ENCODE data around the gene SIAE. TPM values are rescaled to one million over a fixed set of nuclear protein-coding genes. Genes with fewer than 3 reads are reported as not detected.

The SIAE gene
- total RNA-seq, 4 donors from 2014 or later = 33.9 to 52.5 (median 41.6) TPM

DNA sequence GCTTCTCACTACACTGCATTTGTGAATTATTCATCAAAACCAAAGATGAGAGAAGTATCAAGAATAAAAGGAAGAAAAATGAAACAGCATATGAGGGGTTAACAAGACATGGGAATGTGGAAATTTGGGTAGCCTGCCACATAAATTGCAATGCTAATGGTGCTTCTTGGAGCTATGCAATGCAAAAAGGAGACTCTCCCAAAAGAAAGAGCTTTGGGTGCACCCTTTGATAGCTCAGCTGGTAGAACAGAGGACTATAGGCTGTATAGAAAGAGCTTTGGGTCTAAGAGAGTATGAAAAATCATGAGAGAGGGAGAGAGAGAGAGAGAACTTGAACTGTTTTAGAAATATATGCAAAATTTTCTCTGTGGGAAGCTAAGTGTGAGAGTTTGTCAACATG lies 26.5 kb upstream of the SIAE start:
- no peak for DNase-seq
- H3K4me3 ChIP-seq (replicated peaks in 1 of 3) = no peak overlapping the region
- no peak for TF ChIP-seq POLR2A (IDR thresholded peaks at IDR 0.05)
- TF ChIP-seq, protein P1, sequence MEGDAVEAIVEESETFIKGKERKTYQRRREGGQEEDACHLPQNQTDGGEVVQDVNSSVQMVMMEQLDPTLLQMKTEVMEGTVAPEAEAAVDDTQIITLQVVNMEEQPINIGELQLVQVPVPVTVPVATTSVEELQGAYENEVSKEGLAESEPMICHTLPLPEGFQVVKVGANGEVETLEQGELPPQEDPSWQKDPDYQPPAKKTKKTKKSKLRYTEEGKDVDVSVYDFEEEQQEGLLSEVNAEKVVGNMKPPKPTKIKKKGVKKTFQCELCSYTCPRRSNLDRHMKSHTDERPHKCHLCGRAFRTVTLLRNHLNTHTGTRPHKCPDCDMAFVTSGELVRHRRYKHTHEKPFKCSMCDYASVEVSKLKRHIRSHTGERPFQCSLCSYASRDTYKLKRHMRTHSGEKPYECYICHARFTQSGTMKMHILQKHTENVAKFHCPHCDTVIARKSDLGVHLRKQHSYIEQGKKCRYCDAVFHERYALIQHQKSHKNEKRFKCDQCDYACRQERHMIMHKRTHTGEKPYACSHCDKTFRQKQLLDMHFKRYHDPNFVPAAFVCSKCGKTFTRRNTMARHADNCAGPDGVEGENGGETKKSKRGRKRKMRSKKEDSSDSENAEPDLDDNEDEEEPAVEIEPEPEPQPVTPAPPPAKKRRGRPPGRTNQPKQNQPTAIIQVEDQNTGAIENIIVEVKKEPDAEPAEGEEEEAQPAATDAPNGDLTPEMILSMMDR (IDR thresholded peaks at IDR 0.05) = no peak
- H3K27ac ChIP-seq = no peak overlapping the region
- intact Hi-C loops (cut with DNase I) = no loop called here
- H3K36me3 ChIP-seq = no peaks in the 10 kb centered on the region
- H3K27me3 ChIP-seq = no peaks in the 10 kb centered on the region
- H3K9me3 ChIP-seq = no peaks in the 10 kb centered on the region
- H3K4me1 ChIP-seq = no peaks in the 10 kb centered on the region

DNA sequence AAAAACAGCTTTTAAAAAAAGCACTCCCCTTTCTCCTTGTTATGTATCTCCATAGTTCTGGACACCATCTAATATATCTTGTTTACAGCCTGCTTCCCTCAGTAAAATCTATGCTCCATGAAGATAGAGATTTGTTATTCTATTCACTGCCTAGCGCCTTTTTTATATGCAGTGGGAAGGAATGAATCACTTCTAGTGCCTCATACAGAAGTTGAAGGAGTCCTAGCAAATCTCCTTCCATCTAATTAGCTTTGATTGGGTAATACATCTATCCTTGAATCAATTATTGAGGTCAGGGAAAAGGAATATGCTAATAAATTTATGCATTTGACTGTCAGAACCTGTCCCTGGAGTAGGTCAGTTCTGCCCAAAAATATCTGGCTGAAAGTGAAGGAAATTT lies 26.0 kb upstream of the SIAE start:
- DNase-seq = no peak
- Histone ChIP-seq H3K27me3 (no peaks in the 10 kb centered on the region), H3K27ac (no peak overlapping the region), H3K36me3 (peaks cover 0 to 3% of the 10 kb centered on the region in 2 donors), H3K9me3 (no peaks in the 10 kb centered on the region), H3K4me1 (no peaks in the 10 kb centered on the region), H3K4me3 (replicated peaks in 1 of 3) (no peak overlapping the region)
- intact Hi-C loops (cut with DNase I) = no loop called here
- no peak for TF ChIP-seq POLR2A (IDR thresholded peaks at IDR 0.05)
- TF ChIP-seq, protein P1 (IDR thresholded peaks at IDR 0.05) = no peak
- 88 to 91% methylated on average over 1 of the region's 1 CpG for WGBS, 2 donors

DNA sequence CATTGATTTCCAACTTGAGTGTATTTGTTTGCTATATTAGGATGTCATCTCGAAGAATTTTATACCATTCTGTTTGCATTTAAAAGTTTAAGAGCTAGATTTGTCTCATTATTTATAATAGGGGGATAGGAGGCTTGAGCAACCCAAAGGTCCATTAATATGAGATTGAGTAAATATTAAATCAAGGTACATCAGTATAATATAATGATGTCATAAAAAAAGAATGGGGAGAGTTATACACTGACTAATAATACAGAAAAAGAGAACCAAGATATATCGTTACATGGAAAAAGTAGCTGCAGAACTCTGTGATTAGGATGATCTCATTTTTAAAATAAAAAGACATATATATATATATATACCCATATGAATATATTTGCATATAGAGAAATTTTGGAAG lies 19.6 kb upstream of the SIAE start:
- Histone ChIP-seq H3K27ac (no peak overlapping the region), H3K27me3 (no peaks in the 10 kb centered on the region), H3K4me1 (no peaks in the 10 kb centered on the region), H3K9me3 (no peaks in the 10 kb centered on the region), H3K4me3 (replicated peaks in 1 of 3) (no peak overlapping the region), H3K36me3 (peaks cover 0 to 4% of the 10 kb centered on the region in 2 donors)
- 94 to 98% methylated on average over 2 of the region's 2 CpGs for WGBS, 2 donors
- TF ChIP-seq POLR2A (IDR thresholded peaks at IDR 0.05) = no peak
- TF ChIP-seq, protein P1 (IDR thresholded peaks at IDR 0.05) = no peak
- intact Hi-C loops (cut with DNase I) = no loop called here
- no peak for DNase-seq

DNA sequence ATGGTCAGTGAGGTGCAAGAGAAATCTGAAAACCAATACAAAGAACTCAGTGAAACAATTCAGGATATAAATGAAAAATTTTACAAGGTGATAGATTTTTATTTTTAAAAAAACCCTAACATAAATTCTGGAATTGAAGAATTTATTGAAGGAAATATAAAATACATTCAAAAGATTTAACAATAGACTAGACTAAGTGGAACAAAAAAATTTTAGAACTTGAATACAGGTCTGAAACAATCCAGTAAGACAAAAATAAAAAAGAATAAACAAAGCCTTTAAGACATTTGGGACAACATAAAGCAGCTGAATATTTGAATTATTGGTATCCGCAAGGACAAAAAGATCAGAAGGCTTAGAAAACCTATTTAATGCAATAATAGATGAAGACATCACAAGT lies 8.9 kb upstream of the SIAE start:
- no peaks in the 10 kb centered on the region for H3K4me1 ChIP-seq
- H3K4me3 ChIP-seq (replicated peaks in 1 of 3) = no peak overlapping the region
- TF ChIP-seq, protein P1 (IDR thresholded peaks at IDR 0.05) = no peak
- TF ChIP-seq POLR2A (IDR thresholded peaks at IDR 0.05) = no peak
- H3K27ac ChIP-seq = no peak overlapping the region
- intact Hi-C loops (cut with DNase I) = no loop called here
- no peaks in the 10 kb centered on the region for H3K27me3 ChIP-seq
- DNase-seq = no peak
- H3K36me3 ChIP-seq = no peaks in the 10 kb centered on the region
- WGBS, 2 donors = 97 to 98% methylated on average over 1 of the region's 1 CpG
- no peaks in the 10 kb centered on the region for H3K9me3 ChIP-seq

DNA sequence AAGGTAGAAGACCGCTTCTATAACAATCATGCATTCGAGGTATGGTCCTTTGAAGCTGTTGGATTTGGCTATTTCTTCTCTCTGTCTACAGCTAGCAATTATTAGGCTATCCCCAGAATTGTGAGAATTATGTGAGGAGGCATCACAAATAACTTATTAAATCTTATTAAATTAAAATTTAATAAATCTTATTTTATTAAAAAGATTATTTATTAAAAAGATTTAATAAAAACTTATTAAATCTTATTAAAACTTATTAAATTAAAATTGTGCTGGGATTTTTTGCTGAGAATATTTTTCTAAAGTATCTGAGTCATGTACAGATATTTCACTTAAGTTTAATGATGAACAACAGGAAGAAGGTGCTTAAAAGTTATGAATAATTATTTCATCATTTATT lies 7.9 kb upstream of the SIAE start:
- no peak overlapping the region for H3K4me3 ChIP-seq (replicated peaks in 1 of 3)
- no peak for TF ChIP-seq POLR2A (IDR thresholded peaks at IDR 0.05)
- TF ChIP-seq, protein P1 (IDR thresholded peaks at IDR 0.05) = no peak
- DNase-seq = no peak
- no peaks in the 10 kb centered on the region for H3K36me3 ChIP-seq
- H3K9me3 ChIP-seq = no peaks in the 10 kb centered on the region
- intact Hi-C loops (cut with DNase I) = no loop called here
- H3K27ac ChIP-seq = no peak overlapping the region
- 96 to 97% methylated on average over 2 of the region's 2 CpGs for WGBS, 2 donors
- no peaks in the 10 kb centered on the region for H3K27me3 ChIP-seq
- peaks cover 0 to 3% of the 10 kb centered on the region in 2 donors for H3K4me1 ChIP-seq
